Head of caudate nucleus (tissue), 42 donors: ENCODE results near the gene AHCY.
"Not testable (repeated sequence)": the region's sequence is repeated elsewhere in the genome, so short reads cannot be mapped to it uniquely, and the experiment has no call there.

ENCODE experiments used
- DNase-seq, 42 donors: peaks; one replicate each; pipeline versions ENCODE4 v3.0.0 to v3.0.0-alpha.2; 2020 to 2021; ENCODE audit warnings: mixed read lengths in 7 of 42
- intact Hi-C: fragments of 100-400 bp; cut with DNase I; formaldehyde crosslinking; loops from one replicate; pipeline ENCODE4 v1.15.0; 2022

AHCY gene

GRCh38 chr20:34302723-34303533, at the start of gene AHCY:
Gene AHCY, minus strand, starts transcription at chr20:34303355. Its CDS starts 85 bp downstream, at chr20:34303270.
- intact Hi-C loops, result no loop called here
- DNase-seq, result peak; percentile 89 to 99 (median 96)

GRCh38 chr20:34350095-34350494, 46.9 kb upstream of the AHCY start:
- intact Hi-C loops, result no loop called here
- no peak for DNase-seq

GRCh38 chr20:34347571-34347970, 44.4 kb upstream of the AHCY start:
- intact Hi-C loops, result no loop called here
- DNase-seq, result no peak

- intact Hi-C loops, DNase-seq: not testable (repeated sequence)
These were observed 43.3 kb upstream of the AHCY start for GRCh38 chr20:34346533-34346865.

- intact Hi-C loops, DNase-seq: not testable (repeated sequence)
These were observed 42.8 kb upstream of the AHCY start for GRCh38 chr20:34345839-34346532.

GRCh38 chr20:34345402-34345736, 42.2 kb upstream of the AHCY start:
- intact Hi-C loops, result no loop called here

GRCh38 chr20:34344238-34344637, 41.1 kb upstream of the AHCY start:
- no peak for DNase-seq
- intact Hi-C loops, result no loop called here

More at GRCh38 chr20:34345402-34345736, 42.2 kb upstream of the AHCY start:
- DNase-seq, result no peak

GRCh38 chr20:34343458-34344211, 40.5 kb upstream of the AHCY start:
- intact Hi-C loops, result no loop called here
- no peak for DNase-seq

- intact Hi-C loops, result not testable (repeated sequence)
These were observed 38.0 kb upstream of the AHCY start for GRCh38 chr20:34341199-34341598.

GRCh38 chr20:34340726-34341125, 37.6 kb upstream of the AHCY start:
- not testable (repeated sequence) for DNase-seq

More at GRCh38 chr20:34341199-34341598, 38.0 kb upstream of the AHCY start:
- DNase-seq, result not testable (repeated sequence)

GRCh38 chr20:34337982-34338726, 35.0 kb upstream of the AHCY start:
- intact Hi-C loops, result no loop called here
- no peak for DNase-seq

More at GRCh38 chr20:34340726-34341125, 37.6 kb upstream of the AHCY start:
- intact Hi-C loops, result not testable (repeated sequence)

GRCh38 chr20:34337544-34337943, 34.4 kb upstream of the AHCY start:
- no peak for DNase-seq
- intact Hi-C loops, result no loop called here

GRCh38 chr20:34334654-34335407, 31.7 kb upstream of the AHCY start:
- intact Hi-C loops, result no loop called here
- DNase-seq, result peak; percentile 73 to 97 (median 92)

- peak in 1 of 42 donors; percentile 47 for DNase-seq
- intact Hi-C loops, result no loop called here
These were observed 30.6 kb upstream of the AHCY start for GRCh38 chr20:34333786-34334185.

- DNase-seq, result no peak
- intact Hi-C loops, result no loop called here
These were observed 29.2 kb upstream of the AHCY start for GRCh38 chr20:34332262-34332920.

- intact Hi-C loops, result no loop called here
- DNase-seq, result peak in 5 of 42 donors; percentile 18 to 59 (median 25)
These were observed 28.7 kb upstream of the AHCY start for GRCh38 chr20:34331838-34332237.

- intact Hi-C loops, DNase-seq: not testable (repeated sequence)
These were observed 27.8 kb upstream of the AHCY start for GRCh38 chr20:34330861-34331544.
